ENCODE results near the gene PLXNA2.

PLXNA2 gene

GRCh38 chr1:208243967-208244916 lies at the start of gene PLXNA2:
PLXNA2 (minus strand) TSS chr1:208244384; CDS start chr1:208217922, 26,462 bp downstream.
- in situ Hi-C loops (cut with HindIII; ENCODE audit: low sequenced_read_pairs): loop anchor here (25.0 kb wide), 1 partner anchor 232 kb away; no protein-coding TSS in a partner anchor

- in situ Hi-C loops (cut with HindIII; ENCODE audit: low sequenced_read_pairs): no loop called here
These were observed 48.7 kb upstream of the PLXNA2 start for GRCh38 chr1:208292908-208293307.

GRCh38 chr1:208291923-208292711 lies 47.9 kb upstream of the PLXNA2 start:
- in situ Hi-C loops (cut with HindIII; ENCODE audit: low sequenced_read_pairs): no loop called here

- in situ Hi-C loops (cut with HindIII; ENCODE audit: low sequenced_read_pairs): no loop called here
These were observed 46.9 kb upstream of the PLXNA2 start for GRCh38 chr1:208291129-208291528.

GRCh38 chr1:208289716-208290115 lies 45.5 kb upstream of the PLXNA2 start:
- in situ Hi-C loops (cut with HindIII; ENCODE audit: low sequenced_read_pairs): no loop called here

GRCh38 chr1:208288495-208288894 lies 44.3 kb upstream of the PLXNA2 start:
- in situ Hi-C loops (cut with HindIII; ENCODE audit: low sequenced_read_pairs): no loop called here

- in situ Hi-C loops (cut with HindIII; ENCODE audit: low sequenced_read_pairs): no loop called here
These were observed 36.7 kb upstream of the PLXNA2 start for GRCh38 chr1:208280681-208281450.

- in situ Hi-C loops (cut with HindIII; ENCODE audit: low sequenced_read_pairs): no loop called here
These were observed 35.8 kb upstream of the PLXNA2 start for GRCh38 chr1:208279826-208280588.

- in situ Hi-C loops (cut with HindIII; ENCODE audit: low sequenced_read_pairs): no loop called here
These were observed 34.5 kb upstream of the PLXNA2 start for GRCh38 chr1:208278638-208279037.

- in situ Hi-C loops (cut with HindIII; ENCODE audit: low sequenced_read_pairs): no loop called here
These were observed 32.7 kb upstream of the PLXNA2 start for GRCh38 chr1:208276757-208277435.

- in situ Hi-C loops (cut with HindIII; ENCODE audit: low sequenced_read_pairs): no loop called here
These were observed 30.9 kb upstream of the PLXNA2 start for GRCh38 chr1:208275083-208275482.

GRCh38 chr1:208273386-208274017 lies 29.3 kb upstream of the PLXNA2 start:
- in situ Hi-C loops (cut with HindIII; ENCODE audit: low sequenced_read_pairs): no loop called here

GRCh38 chr1:208272713-208273112 lies 28.5 kb upstream of the PLXNA2 start:
- in situ Hi-C loops (cut with HindIII; ENCODE audit: low sequenced_read_pairs): no loop called here

GRCh38 chr1:208272311-208272710 lies 28.1 kb upstream of the PLXNA2 start:
- in situ Hi-C loops (cut with HindIII; ENCODE audit: low sequenced_read_pairs): no loop called here

GRCh38 chr1:208271236-208271635 lies 27.1 kb upstream of the PLXNA2 start:
- in situ Hi-C loops (cut with HindIII; ENCODE audit: low sequenced_read_pairs): no loop called here

GRCh38 chr1:208270651-208271141 lies 26.5 kb upstream of the PLXNA2 start:
- in situ Hi-C loops (cut with HindIII; ENCODE audit: low sequenced_read_pairs): no loop called here

- in situ Hi-C loops (cut with HindIII; ENCODE audit: low sequenced_read_pairs): no loop called here
These were observed 25.1 kb upstream of the PLXNA2 start for GRCh38 chr1:208269338-208269666.

GRCh38 chr1:208268541-208269337 lies 24.6 kb upstream of the PLXNA2 start:
- in situ Hi-C loops (cut with HindIII; ENCODE audit: low sequenced_read_pairs): no loop called here
